Lung (tissue), 12 donors: ENCODE measurements around the gene GCM1. TPM values are rescaled to one million over a fixed set of nuclear protein-coding genes. Genes with fewer than 3 reads are reported as not detected.

Experiments
- ATAC-seq: fragments of 200-7000 bp; cut with Tn5 transposase; one replicate; pipeline ENCODE4 v1.9.1; 2020; ENCODE audit warnings: moderate number of reproducible peaks; ENCODE audit not compliant: insufficient read depth, low FRiP score
- DNase-seq, 3 donors: peaks; one replicate each; pipeline ENCODE4 v3.0.0-alpha.2; 2013 to 2017
- H3K27ac ChIP-seq, 2 donors: one replicate each; pipeline ENCODE4 v1.5.1; 2013; ENCODE audit warnings: mild to moderate bottlenecking in 2 of 2, moderate library complexity in 2 of 2, control low read depth in 1 of 2, inconsistent platforms in 1 of 2, low read depth in 1 of 2, low read length in 1 of 2
- H3K27me3 ChIP-seq, 3 donors: one replicate each; pipeline ENCODE4 v1.5.1; 2013; ENCODE audit warnings: low read length in 2 of 3; ENCODE audit not compliant: control insufficient read depth in 3 of 3, insufficient read depth in 3 of 3
- H3K36me3 ChIP-seq, 4 donors: one replicate each; pipeline ENCODE4 v1.5.1; 2013; ENCODE audit warnings: low read length in 4 of 4, mild to moderate bottlenecking in 1 of 4, moderate library complexity in 1 of 4; ENCODE audit not compliant: control insufficient read depth in 4 of 4, insufficient read depth in 4 of 4
- H3K4me1 ChIP-seq, 5 donors: one replicate each; pipeline ENCODE4 v1.5.1; 2013; ENCODE audit warnings: low read length in 5 of 5, mild to moderate bottlenecking in 2 of 5, moderate library complexity in 1 of 5; ENCODE audit not compliant: control insufficient read depth in 5 of 5, insufficient read depth in 5 of 5
- H3K4me3 ChIP-seq: one replicate; pipeline ENCODE4 v1.5.1; 2013; ENCODE audit warnings: mild to moderate bottlenecking, control low read depth, moderate library complexity
- H3K9ac ChIP-seq, 2 donors: one replicate each; pipeline ENCODE4 v1.5.1; 2013; ENCODE audit warnings: low read length in 2 of 2, control low read depth in 1 of 2; ENCODE audit not compliant: insufficient read depth in 1 of 2
- H3K9me3 ChIP-seq, 4 donors: one replicate each; pipeline ENCODE4 v1.5.1; 2013; ENCODE audit warnings: low read length in 3 of 4, mild to moderate bottlenecking in 1 of 4, moderate library complexity in 1 of 4; ENCODE audit not compliant: control insufficient read depth in 4 of 4, insufficient read depth in 3 of 4
- WGBS, 2 donors: extraction: QIAGEN DNeasy Blood & Tissue Kit; methylation state at CpG; one replicate each; pipeline ENCODE4 v1.1.7; 2013; 5-methylcytosine and 5-hydroxymethylcytosine counted together
- polyA plus RNA-seq, 2 donors: library from polyadenylated mRNA; stranded (reverse); fragments of 200-250 nt; gene quantifications; one replicate each; pipeline ENCODE4 v1.2.1, GENCODE V29; 2013
- total RNA-seq, 2 donors: library from RNA; depleted of rRNA in 1 of 2; stranded (reverse); fragments of >200 nt in 1 of 2; gene quantifications; one replicate each; pipeline ENCODE4 v1.2.1, GENCODE V29; 2014 to 2021
- TF ChIP-seq, protein P1 (sequence below): IDR thresholded peaks from 2 replicates; pipeline ENCODE4 v1.5.1; 2012; ENCODE audit warnings: mild to moderate bottlenecking; ENCODE audit errors: control extremely low read depth, extremely low read depth
- donor health status: control.
- donor health status: control.
- donor health status: Bipolar disorder and iron deficiency.
- donor health status: healthy.
- donor health status: DM: yes; HTN: yes; CAD: no.

Gene GCM1
- total and polyA plus RNA-seq, 4 donors: 0.03 to 0.10 (median 0.09) TPM; not detected in 1

DNA sequence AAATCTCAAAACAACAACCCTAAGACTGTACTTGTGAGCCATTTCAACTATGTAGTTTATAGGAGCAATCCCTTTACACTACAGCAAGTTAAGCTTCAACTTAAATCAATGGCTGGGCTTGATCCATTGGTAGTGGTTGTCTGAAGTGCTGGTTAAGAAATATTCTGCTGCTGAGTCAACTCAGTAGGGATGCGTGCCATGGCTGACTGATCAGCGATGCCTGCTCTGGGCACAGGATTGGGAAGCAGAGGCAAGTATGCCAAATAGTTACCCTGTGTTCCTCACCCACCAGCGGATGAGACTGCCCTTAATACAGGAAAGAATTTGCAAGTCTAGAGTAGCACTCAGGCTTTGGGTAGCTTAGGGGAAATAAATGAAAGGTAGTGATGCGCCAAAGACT lies 41.5 kb downstream of the GCM1 start:
- DNase-seq (no peak), ATAC-seq (no peak)
- WGBS, 2 donors: 96 to 98% methylated on average over 4 of the region's 4 CpGs
- Histone ChIP-seq H3K4me3 (no peak overlapping the region), H3K9me3 (no peaks in the 10 kb centered on the region), H3K27ac (no peak overlapping the region), H3K9ac (no peak overlapping the region), H3K4me1 (no peaks in the 10 kb centered on the region), H3K27me3 (no peaks in the 10 kb centered on the region), H3K36me3 (peaks cover 0 to 3% (median under 1%) of the 10 kb centered on the region in 4 donors)
- TF ChIP-seq, protein P1, sequence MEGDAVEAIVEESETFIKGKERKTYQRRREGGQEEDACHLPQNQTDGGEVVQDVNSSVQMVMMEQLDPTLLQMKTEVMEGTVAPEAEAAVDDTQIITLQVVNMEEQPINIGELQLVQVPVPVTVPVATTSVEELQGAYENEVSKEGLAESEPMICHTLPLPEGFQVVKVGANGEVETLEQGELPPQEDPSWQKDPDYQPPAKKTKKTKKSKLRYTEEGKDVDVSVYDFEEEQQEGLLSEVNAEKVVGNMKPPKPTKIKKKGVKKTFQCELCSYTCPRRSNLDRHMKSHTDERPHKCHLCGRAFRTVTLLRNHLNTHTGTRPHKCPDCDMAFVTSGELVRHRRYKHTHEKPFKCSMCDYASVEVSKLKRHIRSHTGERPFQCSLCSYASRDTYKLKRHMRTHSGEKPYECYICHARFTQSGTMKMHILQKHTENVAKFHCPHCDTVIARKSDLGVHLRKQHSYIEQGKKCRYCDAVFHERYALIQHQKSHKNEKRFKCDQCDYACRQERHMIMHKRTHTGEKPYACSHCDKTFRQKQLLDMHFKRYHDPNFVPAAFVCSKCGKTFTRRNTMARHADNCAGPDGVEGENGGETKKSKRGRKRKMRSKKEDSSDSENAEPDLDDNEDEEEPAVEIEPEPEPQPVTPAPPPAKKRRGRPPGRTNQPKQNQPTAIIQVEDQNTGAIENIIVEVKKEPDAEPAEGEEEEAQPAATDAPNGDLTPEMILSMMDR: no peak

DNA sequence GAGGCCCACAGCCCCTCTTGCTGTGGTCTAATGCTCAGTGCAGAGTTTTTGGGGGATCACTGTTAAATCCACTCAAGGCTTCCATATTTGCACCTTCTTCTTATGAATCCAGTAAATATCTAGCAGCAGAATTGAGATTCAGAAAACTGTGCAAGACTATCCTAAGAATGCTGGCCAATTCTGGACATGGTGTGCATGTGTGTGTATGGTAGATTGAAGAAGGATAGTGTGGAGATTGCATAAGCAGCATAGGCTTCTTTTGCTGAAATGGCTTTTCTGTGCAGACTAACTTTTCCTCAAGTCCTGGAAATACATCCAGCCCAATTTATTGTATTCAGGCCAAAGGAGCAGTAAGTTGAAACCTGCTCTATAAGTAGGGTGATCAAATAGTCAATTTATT lies 43.7 kb downstream of the GCM1 start:
- TF ChIP-seq, protein P1: no peak
- Histone ChIP-seq H3K9me3 (no peaks in the 10 kb centered on the region), H3K36me3 (peaks cover 8 to 17% (median 10%) of the 10 kb centered on the region in 4 donors), H3K4me1 (no peaks in the 10 kb centered on the region), H3K4me3 (no peak overlapping the region), H3K27ac (no peak overlapping the region), H3K27me3 (no peaks in the 10 kb centered on the region), H3K9ac (no peak overlapping the region)
- no peak for DNase-seq
- no peak for ATAC-seq

DNA sequence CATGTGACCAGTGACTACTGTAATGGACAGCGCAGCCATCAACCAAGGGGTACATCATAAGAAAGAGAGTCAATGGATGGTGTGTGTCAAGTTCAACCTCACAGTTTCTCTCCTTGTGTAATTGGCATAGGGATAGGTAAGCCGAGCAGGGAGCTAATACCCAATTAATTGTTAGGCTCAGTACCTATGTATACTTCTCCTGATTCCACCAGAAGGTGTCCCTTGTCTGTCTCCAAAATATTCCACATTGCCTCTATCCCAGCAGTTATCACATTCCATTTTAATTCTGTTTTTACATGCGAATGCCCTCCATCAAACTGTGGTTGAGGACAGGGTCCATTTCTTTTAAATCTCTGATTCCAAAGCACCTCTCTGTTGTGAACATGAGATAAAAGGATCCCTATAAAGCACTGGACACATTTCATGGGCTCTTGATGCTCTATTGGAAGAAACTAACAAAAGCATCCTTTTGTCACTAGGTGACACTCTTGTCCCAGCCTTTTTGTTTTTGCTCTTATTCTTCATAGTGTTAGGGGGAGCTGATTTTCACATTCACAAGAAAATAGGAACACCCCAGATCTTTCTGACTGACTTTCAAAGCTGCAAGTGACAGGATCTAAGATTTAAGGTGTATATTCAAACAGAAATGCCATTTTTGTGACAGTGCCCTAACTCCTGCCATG lies 44.5 kb downstream of the GCM1 start:
- no peaks in the 10 kb centered on the region for H3K4me1 ChIP-seq
- no peak for ATAC-seq
- no peak overlapping the region for H3K9ac ChIP-seq
- H3K9me3 ChIP-seq: no peaks in the 10 kb centered on the region
- H3K36me3 ChIP-seq: peaks cover 9 to 21% (median 13%) of the 10 kb centered on the region in 4 donors
- peak in 2 of 3 donors; percentile 13 to 26 for DNase-seq
- H3K27ac ChIP-seq: no peak overlapping the region
- TF ChIP-seq, protein P1: no peak
- no peaks in the 10 kb centered on the region for H3K27me3 ChIP-seq
- no peak overlapping the region for H3K4me3 ChIP-seq
- 97 to 99% methylated on average over 3 of the region's 3 CpGs for WGBS, 2 donors

DNA sequence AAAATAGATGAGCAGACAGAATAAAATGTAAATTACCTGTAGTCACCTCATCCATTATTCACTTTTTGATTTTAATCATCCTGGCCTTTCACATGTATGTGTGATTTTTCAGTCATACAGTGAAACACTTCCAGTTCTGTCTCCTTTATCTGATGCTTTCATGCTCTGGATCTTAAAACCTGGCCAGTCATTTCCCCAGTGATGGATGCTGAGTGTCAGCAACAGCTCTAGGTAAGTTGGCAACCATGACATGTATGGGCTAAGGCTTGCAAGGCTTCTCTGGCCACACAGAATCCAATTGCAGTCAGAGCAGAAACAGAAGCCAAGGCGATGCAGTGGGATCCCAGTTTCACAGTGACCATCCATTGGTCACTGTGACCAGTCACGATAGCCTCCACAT lies 47.6 kb downstream of the GCM1 start:
- Histone ChIP-seq H3K9ac (no peak overlapping the region), H3K27ac (no peak overlapping the region), H3K4me3 (no peak overlapping the region), H3K9me3 (no peaks in the 10 kb centered on the region), H3K4me1 (no peaks in the 10 kb centered on the region), H3K36me3 (peaks cover 17 to 39% (median 37%) of the 10 kb centered on the region in 4 donors), H3K27me3 (no peaks in the 10 kb centered on the region)
- 99 to 100% methylated on average over 2 of the region's 2 CpGs for WGBS, 2 donors
- ATAC-seq: no peak
- no peak for DNase-seq
- TF ChIP-seq, protein P1: no peak
